UCSD-AML1 (cell line): ENCODE results near the gene DCAF5.

Source experiments
- DNase-seq: peaks from one replicate; lab custom pipeline; 2025; ENCODE audit not compliant: unreplicated experiment; lab: John Stamatoyannopoulos, UW

Gene DCAF5

GRCh38 chr14:69008421-69008884 is 144.5 kb downstream of the DCAF5 start:
- DNase-seq: no peak

GRCh38 chr14:69006346-69006745 is 146.6 kb downstream of the DCAF5 start:
- no peak for DNase-seq

GRCh38 chr14:69005432-69006148 is 147.3 kb downstream of the DCAF5 start:
- no peak for DNase-seq

- DNase-seq: no peak
These were observed 148.0 kb downstream of the DCAF5 start for GRCh38 chr14:69004731-69005431.

GRCh38 chr14:69003626-69004025 is 149.3 kb downstream of the DCAF5 start:
- no peak for DNase-seq

- DNase-seq: peak; percentile 32
These were observed 150.8 kb downstream of the DCAF5 start for GRCh38 chr14:69002069-69002468.

GRCh38 chr14:69001375-69001774 is 151.5 kb downstream of the DCAF5 start:
- no peak for DNase-seq
